HG03565 (cell line): Measurements from ENCODE around the gene CETP.
"Not testable (repeated sequence)": the region's sequence is repeated elsewhere in the genome, so short reads cannot be mapped to it uniquely, and the experiment has no call there.

Source experiments
- ATAC-seq: cut with Tn5 transposase; IDR thresholded peaks from one replicate; pipeline ENCODE4 v1.9.1; 2021; ENCODE audit warnings: mild to moderate bottlenecking, moderate library complexity; ENCODE audit not compliant: unreplicated experiment

Gene CETP

GRCh38 chr16:56953006-56953405, 8.7 kb upstream of the CETP start:
- no peak for ATAC-seq

- no peak for ATAC-seq
Measured at GRCh38 chr16:56956076-56956475, 5.7 kb upstream of the CETP start.

GRCh38 chr16:56956756-56957155, 5.0 kb upstream of the CETP start:
- no peak for ATAC-seq

GRCh38 chr16:56960681-56961281, 969 bp upstream of the CETP start:
- ATAC-seq, result no peak

GRCh38 chr16:56961386-56961785, 364 bp upstream of the CETP start:
- no peak for ATAC-seq

GRCh38 chr16:56964243-56965148, 2.7 kb downstream of the CETP start:
- peak; percentile 61 for ATAC-seq

GRCh38 chr16:56965149-56966092, 3.7 kb downstream of the CETP start:
- ATAC-seq, result no peak

GRCh38 chr16:56966093-56966475, 4.3 kb downstream of the CETP start:
- no peak for ATAC-seq

GRCh38 chr16:56967733-56968132, 6.0 kb downstream of the CETP start:
- ATAC-seq, result no peak

- no peak for ATAC-seq
Measured at GRCh38 chr16:56969769-56970168, 8.0 kb downstream of the CETP start.

GRCh38 chr16:56970934-56971767, 9.4 kb downstream of the CETP start:
- peak; percentile 65 for ATAC-seq

GRCh38 chr16:56971768-56972043, 10.0 kb downstream of the CETP start:
- ATAC-seq, result no peak

GRCh38 chr16:56972403-56973293, 10.9 kb downstream of the CETP start:
- ATAC-seq, result no peak

GRCh38 chr16:56973294-56973689, 11.5 kb downstream of the CETP start:
- ATAC-seq, result no peak

GRCh38 chr16:56973899-56974298, 12.1 kb downstream of the CETP start:
- ATAC-seq, result not testable (repeated sequence)

GRCh38 chr16:56974549-56975300, 13.0 kb downstream of the CETP start:
- ATAC-seq, result no peak

- no peak for ATAC-seq
Measured at GRCh38 chr16:56975714-56976113, 14.0 kb downstream of the CETP start.

GRCh38 chr16:56977216-56977615, 15.5 kb downstream of the CETP start:
- ATAC-seq, result no peak
